ENCODE data around the gene TBC1D16. TPM values are rescaled to one million over a fixed set of nuclear protein-coding genes. Genes with fewer than 3 reads are reported as not detected.

Gene TBC1D16
- total RNA-seq, 4 donors from 2014 or later = 11.9 to 29.7 (median 22.2) TPM

DNA sequence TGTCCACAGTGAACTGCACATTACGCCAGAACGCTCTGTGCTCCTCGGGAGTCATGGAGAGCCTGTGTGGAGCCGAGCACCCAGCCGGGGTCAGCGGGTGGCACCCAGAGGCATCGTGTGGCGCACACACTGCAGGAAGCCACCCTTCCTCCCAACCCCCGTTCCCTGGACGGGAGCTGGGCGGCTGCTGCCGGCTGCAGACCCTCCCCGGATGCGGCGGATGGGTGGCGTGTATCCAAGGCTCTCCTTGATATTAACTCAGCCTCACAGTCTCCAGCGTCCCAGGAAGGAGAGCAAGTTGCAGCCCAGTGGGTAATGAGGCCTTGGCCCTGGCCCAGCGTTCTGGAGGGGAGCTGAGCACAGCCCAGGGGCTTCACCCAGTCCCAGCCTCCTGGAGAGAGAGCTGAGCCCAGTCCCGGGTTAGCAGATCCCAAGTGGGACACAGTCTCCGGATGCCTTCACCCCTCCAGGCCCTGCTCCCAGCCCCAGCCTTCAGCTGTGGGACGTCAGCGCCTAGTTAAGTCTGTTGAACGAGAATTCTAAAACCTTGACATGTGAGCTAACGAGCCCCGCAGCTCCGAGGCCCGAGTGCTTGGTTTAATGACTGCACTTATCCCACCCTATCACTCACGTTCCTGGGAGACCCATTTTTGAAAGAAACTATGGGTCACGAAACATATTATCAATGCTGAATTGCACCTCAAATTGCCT is 86.6 kb downstream of the TBC1D16 start:
- no peaks in the 10 kb centered on the region for H3K9me3 ChIP-seq
- peak in 1 of 3 donors; percentile 38 for DNase-seq
- peaks cover 0 to 20% (median 0%) of the 10 kb centered on the region in 4 donors for H3K4me1 ChIP-seq
- no peaks in the 10 kb centered on the region for H3K27me3 ChIP-seq
- H3K27ac ChIP-seq = no peak overlapping the region
- H3K4me3 ChIP-seq = no peak overlapping the region
- peaks cover 0 to 26% (median 0%) of the 10 kb centered on the region in 3 donors for H3K36me3 ChIP-seq
- TF ChIP-seq POLR2A (IDR thresholded peaks at IDR 0.05) = no peak
- TF ChIP-seq, protein P1, sequence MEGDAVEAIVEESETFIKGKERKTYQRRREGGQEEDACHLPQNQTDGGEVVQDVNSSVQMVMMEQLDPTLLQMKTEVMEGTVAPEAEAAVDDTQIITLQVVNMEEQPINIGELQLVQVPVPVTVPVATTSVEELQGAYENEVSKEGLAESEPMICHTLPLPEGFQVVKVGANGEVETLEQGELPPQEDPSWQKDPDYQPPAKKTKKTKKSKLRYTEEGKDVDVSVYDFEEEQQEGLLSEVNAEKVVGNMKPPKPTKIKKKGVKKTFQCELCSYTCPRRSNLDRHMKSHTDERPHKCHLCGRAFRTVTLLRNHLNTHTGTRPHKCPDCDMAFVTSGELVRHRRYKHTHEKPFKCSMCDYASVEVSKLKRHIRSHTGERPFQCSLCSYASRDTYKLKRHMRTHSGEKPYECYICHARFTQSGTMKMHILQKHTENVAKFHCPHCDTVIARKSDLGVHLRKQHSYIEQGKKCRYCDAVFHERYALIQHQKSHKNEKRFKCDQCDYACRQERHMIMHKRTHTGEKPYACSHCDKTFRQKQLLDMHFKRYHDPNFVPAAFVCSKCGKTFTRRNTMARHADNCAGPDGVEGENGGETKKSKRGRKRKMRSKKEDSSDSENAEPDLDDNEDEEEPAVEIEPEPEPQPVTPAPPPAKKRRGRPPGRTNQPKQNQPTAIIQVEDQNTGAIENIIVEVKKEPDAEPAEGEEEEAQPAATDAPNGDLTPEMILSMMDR (IDR thresholded peaks at IDR 0.05) = no peak

DNA sequence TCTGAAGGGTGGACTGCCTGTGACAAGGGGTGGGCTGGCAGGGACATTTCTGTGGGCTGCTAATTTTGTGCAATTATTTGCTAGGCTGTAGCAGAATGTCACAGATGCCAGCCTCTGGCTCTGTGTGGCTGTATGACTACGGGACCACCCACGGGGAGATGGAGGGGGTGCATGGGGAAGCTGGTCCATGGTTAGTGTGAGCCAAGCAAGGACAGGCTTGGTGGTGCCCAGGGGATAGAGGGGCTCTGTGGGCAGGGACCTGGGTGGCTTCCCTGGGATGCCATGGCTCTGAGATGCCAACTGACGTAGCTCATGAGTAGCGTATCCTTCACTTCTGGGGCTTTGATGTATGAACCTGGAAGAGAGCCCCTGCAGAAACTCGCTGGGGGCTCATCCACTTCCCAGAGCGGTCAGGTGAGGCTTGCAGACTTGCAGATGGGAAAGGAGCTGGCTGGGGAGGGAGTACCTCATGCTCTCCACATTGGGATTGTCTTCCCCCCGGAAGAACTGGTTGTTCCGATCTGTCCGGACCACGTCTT is 87.2 kb downstream of the TBC1D16 start:
- no peaks in the 10 kb centered on the region for H3K27me3 ChIP-seq
- H3K36me3 ChIP-seq = peaks cover 0 to 26% (median 0%) of the 10 kb centered on the region in 3 donors
- H3K4me3 ChIP-seq = no peak overlapping the region
- peak in 2 of 3 donors; percentile 36 to 47 for DNase-seq
- TF ChIP-seq POLR2A (IDR thresholded peaks at IDR 0.05) = no peak
- no peak overlapping the region for H3K27ac ChIP-seq
- H3K9me3 ChIP-seq = no peaks in the 10 kb centered on the region
- H3K4me1 ChIP-seq = peaks cover 0 to 20% (median 0%) of the 10 kb centered on the region in 4 donors

DNA sequence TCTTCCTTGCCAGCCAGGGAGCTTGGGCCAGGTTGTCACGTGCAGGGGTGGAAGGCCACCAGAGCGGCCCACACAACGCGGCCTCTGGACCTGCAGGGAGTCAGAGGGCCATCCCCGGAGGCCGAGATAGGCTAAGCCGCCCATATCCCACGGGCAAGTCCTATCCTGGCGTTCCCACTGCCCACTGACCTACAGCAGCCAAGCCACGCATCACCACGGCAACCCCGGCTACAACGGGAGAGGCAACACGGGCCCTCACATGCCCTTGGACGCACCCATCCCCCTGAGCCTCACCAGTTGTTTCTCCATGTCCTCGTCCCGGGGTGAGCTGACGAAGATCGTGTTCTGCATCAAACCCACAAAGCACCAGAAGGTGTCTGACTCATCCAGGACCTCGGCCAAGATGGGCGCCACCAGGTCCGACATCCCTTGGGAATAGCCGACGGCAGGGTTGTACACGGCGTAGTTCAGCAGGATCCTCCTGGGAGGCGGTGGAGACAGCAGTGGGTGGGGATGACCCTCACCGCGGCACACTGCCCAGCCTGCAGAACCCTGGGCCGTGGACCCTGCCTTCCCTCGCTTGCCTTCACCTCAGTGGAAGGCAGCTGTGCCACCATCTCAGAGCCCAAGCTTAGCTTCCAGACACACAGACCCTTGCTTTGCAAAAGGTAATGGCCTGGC is 88.2 kb downstream of the TBC1D16 start:
- TF ChIP-seq POLR2A (IDR thresholded peaks at IDR 0.05) = no peak
- TF ChIP-seq, protein P1 (IDR thresholded peaks at IDR 0.05) = no peak
- no peak overlapping the region for H3K27ac ChIP-seq
- H3K36me3 ChIP-seq = peaks cover 0 to 26% (median 0%) of the 10 kb centered on the region in 3 donors
- DNase-seq = peak in 1 of 3 donors; percentile 40
- H3K4me1 ChIP-seq = peaks cover 0 to 26% (median 0%) of the 10 kb centered on the region in 4 donors
- no peaks in the 10 kb centered on the region for H3K27me3 ChIP-seq
- H3K9me3 ChIP-seq = no peaks in the 10 kb centered on the region
- no peak overlapping the region for H3K4me3 ChIP-seq

DNA sequence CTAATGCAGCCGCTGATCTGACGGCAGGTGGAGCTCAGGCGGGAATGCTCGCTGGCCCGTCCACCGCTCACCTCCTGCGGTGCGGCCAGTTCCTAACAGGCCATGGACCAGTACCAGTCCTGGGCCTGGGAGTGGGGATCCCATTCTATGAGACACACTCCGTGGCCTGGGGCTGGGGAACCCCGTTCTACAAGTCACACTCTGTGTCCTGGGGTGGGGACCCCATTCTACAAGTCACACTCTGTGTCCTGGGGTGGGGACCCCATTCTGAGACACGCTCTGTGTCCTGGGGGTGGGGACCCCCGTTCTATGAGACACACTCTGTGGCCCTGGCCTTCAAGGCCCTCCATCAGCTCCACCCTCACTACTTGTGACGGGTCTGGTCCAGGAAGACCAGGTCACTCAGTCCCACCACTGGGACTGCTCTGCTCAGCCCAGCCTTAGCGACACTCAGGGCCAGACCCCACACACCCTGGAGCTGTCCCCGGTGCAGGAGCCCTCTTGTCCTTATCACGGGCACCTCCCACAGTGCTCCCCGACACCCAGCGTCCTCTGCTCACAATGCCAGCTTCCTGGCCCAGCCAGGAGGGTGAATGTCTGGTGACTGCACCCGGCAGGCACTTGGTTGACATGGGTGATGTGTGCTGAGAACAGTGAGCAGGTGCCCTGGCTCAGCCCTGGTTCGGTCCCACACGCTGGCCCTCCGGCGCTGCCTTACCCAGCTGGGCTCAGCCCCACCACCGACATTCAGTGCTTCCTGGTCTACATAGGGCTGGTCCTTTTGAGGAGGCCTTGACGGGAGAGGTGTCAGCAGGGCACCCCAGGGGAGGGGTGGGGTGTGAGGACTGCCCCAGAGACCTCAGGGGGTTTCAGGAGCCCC is 89.1 kb downstream of the TBC1D16 start:
- no peak for TF ChIP-seq POLR2A (IDR thresholded peaks at IDR 0.05)
- TF ChIP-seq, protein P1 (IDR thresholded peaks at IDR 0.05) = no peak
- H3K4me3 ChIP-seq = no peak overlapping the region
- DNase-seq = peak in 1 of 3 donors; percentile 36
- peaks cover 0 to 26% (median 0%) of the 10 kb centered on the region in 3 donors for H3K36me3 ChIP-seq
- H3K9me3 ChIP-seq = no peaks in the 10 kb centered on the region
- no peaks in the 10 kb centered on the region for H3K27me3 ChIP-seq
- peaks cover 0 to 17% (median 0%) of the 10 kb centered on the region in 4 donors for H3K4me1 ChIP-seq
- no peak overlapping the region for H3K27ac ChIP-seq

DNA sequence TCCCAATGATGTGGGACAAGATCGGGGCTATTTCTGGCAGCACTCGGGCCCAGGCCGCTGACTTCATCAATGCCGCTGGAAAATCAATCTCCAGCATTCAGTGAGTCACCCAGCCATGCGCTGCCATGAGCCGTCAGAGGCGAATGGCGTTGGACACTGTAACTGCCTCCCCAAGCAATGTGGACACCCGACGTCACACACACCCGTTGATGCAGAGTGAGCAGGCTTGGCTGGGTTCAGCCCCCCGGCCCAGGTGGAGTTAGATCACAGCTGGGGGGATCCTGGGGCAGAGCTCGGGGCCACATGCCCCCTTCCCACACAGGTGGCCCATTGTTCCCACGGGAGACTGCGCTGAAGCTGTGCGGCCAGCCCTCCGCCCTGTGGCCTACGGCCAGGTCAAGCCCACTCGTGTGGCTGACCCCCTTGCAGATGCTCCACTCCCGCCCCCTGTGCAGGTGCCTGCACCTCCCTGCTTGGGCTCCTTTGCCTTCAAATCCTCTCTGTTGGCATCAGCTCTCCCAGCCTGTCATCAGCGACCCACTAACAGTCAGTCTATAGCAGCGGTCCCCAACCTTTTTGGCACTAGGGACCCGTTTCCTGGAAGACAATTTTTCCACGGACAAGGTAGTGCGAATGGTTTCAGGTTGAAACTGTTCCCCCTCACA is 89.9 kb downstream of the TBC1D16 start:
- Histone ChIP-seq H3K27me3 (no peaks in the 10 kb centered on the region), H3K36me3 (peaks cover 0 to 31% (median 0%) of the 10 kb centered on the region in 3 donors), H3K4me1 (peaks cover 0 to 8% (median 0%) of the 10 kb centered on the region in 4 donors), H3K4me3 (no peak overlapping the region), H3K9me3 (no peaks in the 10 kb centered on the region), H3K27ac (no peak overlapping the region)
- peak in 1 of 3 donors; percentile 36 for DNase-seq
- TF ChIP-seq, protein P1 (IDR thresholded peaks at IDR 0.05) = no peak
- no peak for TF ChIP-seq POLR2A (IDR thresholded peaks at IDR 0.05)

Measured in Peyer's patch (tissue), 4 donors.